BLaER1 (cell line): ENCODE measurements around the gene TGM5.
A peak's percentile ranks its signal among the peaks of the same experiment; 100 is the strongest.

ENCODE experiments used
- H3K27ac ChIP-seq: shearing (Covaris generic); formaldehyde crosslinking; 2 replicates; pipeline ENCODE4 v1.8.1; 2022
- H3K27me3 ChIP-seq: shearing (Covaris generic); formaldehyde crosslinking; 2 replicates; pipeline ENCODE4 v1.8.1; 2022
- H3K36me3 ChIP-seq: shearing (Covaris generic); formaldehyde crosslinking; 2 replicates; pipeline ENCODE4 v1.8.1; 2022
- H3K4me1 ChIP-seq: shearing (Covaris generic); formaldehyde crosslinking; 2 replicates; pipeline ENCODE4 v1.8.1; 2022
- H3K4me2 ChIP-seq: shearing (Covaris generic); formaldehyde crosslinking; 2 replicates; pipeline ENCODE4 v1.8.1; 2022
- H3K4me3 ChIP-seq: shearing (Covaris generic); formaldehyde crosslinking; 2 replicates; pipeline ENCODE4 v1.8.1; 2022
- H3K9ac ChIP-seq: shearing (Covaris generic); formaldehyde crosslinking; 2 replicates; pipeline ENCODE4 v1.8.1; 2022
- H3K9me3 ChIP-seq: shearing (Covaris generic); formaldehyde crosslinking; 2 replicates; pipeline ENCODE4 v1.8.1; 2022
- H4K20me1 ChIP-seq: shearing (Covaris generic); formaldehyde crosslinking; 2 replicates; pipeline ENCODE4 v1.8.1; 2022
- Cebpa-rat ChIP-seq: shearing (Covaris generic); IDR thresholded peaks from 2 replicates; pipeline ENCODE4 v1.8.1; 2022

Gene TGM5

GRCh38 chr15:43249699-43250203 lies 17.0 kb downstream of the TGM5 start:
- Histone ChIP-seq H3K4me1 (peaks cover 37% of the 10 kb centered on the region), H3K36me3 (no peaks in the 10 kb centered on the region), H3K9ac (no peak overlapping the region), H3K27ac (no peak overlapping the region), H3K4me3 (no peak overlapping the region), H3K27me3 (no peaks in the 10 kb centered on the region), H3K4me2 (peak overlapping the region; percentile 59), H3K9me3 (no peaks in the 10 kb centered on the region; the same call in 1 of the 2 replicates), H4K20me1 (no peaks in the 10 kb centered on the region)
- TF ChIP-seq Cebpa-rat = no peak

DNA sequence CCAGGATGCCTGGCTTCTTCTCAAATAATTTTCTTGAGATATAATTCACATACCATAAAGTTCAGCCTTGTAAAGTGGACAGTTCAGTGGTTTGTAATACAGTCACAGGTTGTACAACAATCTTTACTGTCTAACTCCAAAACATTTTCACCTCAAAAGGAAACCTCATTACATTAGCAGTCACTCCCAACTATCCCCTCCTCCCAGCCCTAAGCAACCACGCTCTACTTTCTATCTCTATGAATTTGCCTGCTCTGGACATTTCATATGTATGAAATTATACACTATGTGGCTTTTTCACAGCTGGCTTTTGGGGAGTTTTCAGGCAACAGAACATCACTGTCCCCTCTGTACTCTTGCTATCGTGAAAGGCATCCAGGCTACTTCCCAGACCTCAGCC lies 17.5 kb downstream of the TGM5 start:
- peaks cover 37% of the 10 kb centered on the region for H3K4me1 ChIP-seq
- H3K36me3 ChIP-seq = no peaks in the 10 kb centered on the region
- peak overlapping the region; percentile 59 for H3K4me2 ChIP-seq
- H3K4me3 ChIP-seq = no peak overlapping the region
- H3K27me3 ChIP-seq = no peaks in the 10 kb centered on the region
- no peak for TF ChIP-seq Cebpa-rat
- H3K27ac ChIP-seq = no peak overlapping the region
- H3K9me3 ChIP-seq = no peaks in the 10 kb centered on the region; the same call in 1 of the 2 replicates
- no peak overlapping the region for H3K9ac ChIP-seq
- no peaks in the 10 kb centered on the region for H4K20me1 ChIP-seq

- no peak for TF ChIP-seq Cebpa-rat
- Histone ChIP-seq H3K4me3 (no peak overlapping the region), H3K4me2 (peak overlapping the region; percentile 13; the same call in 1 of the 2 replicates), H4K20me1 (no peaks in the 10 kb centered on the region), H3K27ac (no peak overlapping the region), H3K36me3 (no peaks in the 10 kb centered on the region), H3K9ac (no peak overlapping the region), H3K27me3 (no peaks in the 10 kb centered on the region), H3K4me1 (peaks cover 25% of the 10 kb centered on the region), H3K9me3 (no peaks in the 10 kb centered on the region; the same call in 1 of the 2 replicates)
These were observed 20.4 kb downstream of the TGM5 start for GRCh38 chr15:43246261-43246774.

DNA sequence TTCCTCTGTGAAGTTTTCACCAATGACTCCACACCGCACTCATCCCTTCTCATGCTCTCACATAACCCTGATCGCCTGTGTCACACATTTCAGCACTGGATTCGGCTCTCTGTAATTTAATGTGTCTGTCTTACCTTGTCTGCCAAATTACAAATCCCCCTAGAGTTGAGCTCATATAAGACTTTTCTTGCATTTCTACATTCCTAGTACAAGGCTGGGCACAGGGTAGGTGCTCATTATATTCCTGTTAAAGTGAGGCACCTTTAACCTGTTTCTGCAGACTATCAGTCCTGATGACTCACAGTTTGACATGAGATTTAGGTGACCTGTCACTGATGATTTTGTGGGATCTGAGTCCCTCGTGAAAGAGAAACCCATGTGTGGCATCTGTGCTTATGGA lies 22.6 kb downstream of the TGM5 start:
- no peak overlapping the region for H3K4me2 ChIP-seq
- H3K4me3 ChIP-seq = no peak overlapping the region
- no peak for TF ChIP-seq Cebpa-rat
- no peak overlapping the region for H3K9ac ChIP-seq
- no peaks in the 10 kb centered on the region for H3K36me3 ChIP-seq
- H3K9me3 ChIP-seq = no peaks in the 10 kb centered on the region
- no peaks in the 10 kb centered on the region for H3K27me3 ChIP-seq
- H3K4me1 ChIP-seq = peaks cover 25% of the 10 kb centered on the region
- H3K27ac ChIP-seq = no peak overlapping the region
- H4K20me1 ChIP-seq = no peaks in the 10 kb centered on the region

- no peaks in the 10 kb centered on the region for H3K27me3 ChIP-seq
- TF ChIP-seq Cebpa-rat = no peak
- H3K9me3 ChIP-seq = no peaks in the 10 kb centered on the region
- no peak overlapping the region for H3K4me3 ChIP-seq
- no peaks in the 10 kb centered on the region for H4K20me1 ChIP-seq
- no peak overlapping the region for H3K9ac ChIP-seq
- no peak overlapping the region for H3K4me2 ChIP-seq
- H3K27ac ChIP-seq = no peak overlapping the region
- H3K36me3 ChIP-seq = no peaks in the 10 kb centered on the region
- peaks cover 30% of the 10 kb centered on the region for H3K4me1 ChIP-seq
These were observed 23.6 kb downstream of the TGM5 start for GRCh38 chr15:43243020-43243645.

GRCh38 chr15:43242616-43243015 lies 24.1 kb downstream of the TGM5 start:
- H3K27me3 ChIP-seq = no peaks in the 10 kb centered on the region
- no peak overlapping the region for H3K4me2 ChIP-seq
- no peaks in the 10 kb centered on the region for H3K36me3 ChIP-seq
- H3K9ac ChIP-seq = no peak overlapping the region
- no peaks in the 10 kb centered on the region for H4K20me1 ChIP-seq
- no peak overlapping the region for H3K27ac ChIP-seq
- H3K9me3 ChIP-seq = no peaks in the 10 kb centered on the region
- H3K4me1 ChIP-seq = peaks cover 35% of the 10 kb centered on the region
- H3K4me3 ChIP-seq = no peak overlapping the region
- no peak for TF ChIP-seq Cebpa-rat

DNA sequence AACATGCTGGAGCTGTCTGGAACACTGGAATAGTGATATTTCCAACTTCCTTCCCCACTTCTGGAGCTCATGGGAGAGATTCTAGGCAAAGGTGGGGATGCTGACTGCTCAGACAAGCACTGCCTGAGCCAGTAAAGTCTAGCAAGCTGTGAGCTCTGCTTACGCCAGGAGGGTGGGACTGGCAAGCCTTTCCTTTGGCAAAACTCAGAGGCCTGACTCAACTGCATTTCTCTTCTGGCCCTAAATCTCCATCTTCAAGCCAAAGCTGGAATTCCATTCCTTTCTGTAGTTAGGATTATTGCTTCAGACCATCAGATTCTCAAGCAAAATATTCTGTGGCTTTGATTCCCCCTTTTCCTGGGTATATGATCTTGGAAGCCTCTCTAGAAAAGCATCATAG lies 25.6 kb downstream of the TGM5 start:
- Histone ChIP-seq H3K27ac (no peak overlapping the region), H3K4me1 (peaks cover 45% of the 10 kb centered on the region)

DNA sequence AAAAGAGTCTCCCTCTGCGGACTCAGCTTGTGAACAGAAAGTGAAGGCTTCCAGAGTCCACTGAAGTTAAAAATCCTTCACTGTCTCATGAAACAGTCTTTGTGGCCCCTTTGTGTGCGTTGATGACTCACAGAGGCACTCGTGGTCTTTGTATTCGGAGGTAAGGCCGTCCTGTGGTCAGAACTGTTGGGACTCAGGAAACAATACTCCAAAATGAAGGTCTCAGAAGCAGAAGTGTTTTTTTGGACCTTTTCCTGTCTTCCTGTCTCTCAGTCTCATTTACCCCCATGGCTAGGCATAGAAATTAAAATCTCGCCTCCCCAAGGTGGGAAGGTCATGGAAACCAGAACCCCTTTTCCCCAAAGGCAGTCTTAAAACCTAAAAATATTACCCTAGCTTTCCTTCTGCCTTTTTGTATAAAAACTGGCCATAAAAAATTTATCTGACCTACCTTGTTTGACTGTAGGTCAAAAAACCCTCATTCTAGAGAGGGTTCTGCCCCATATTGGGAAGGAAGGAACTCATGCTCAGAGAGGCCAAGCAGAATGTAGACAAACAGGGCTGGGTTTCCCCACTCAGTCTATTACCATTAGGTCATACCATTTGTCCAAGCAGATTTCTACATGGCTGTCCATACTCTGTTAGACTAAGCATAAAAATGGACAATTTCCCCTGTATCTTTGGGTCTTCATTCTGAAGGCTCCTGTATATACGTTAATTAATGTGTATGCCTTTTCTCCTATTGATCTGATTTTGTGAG lies 26.8 kb downstream of the TGM5 start:
- Histone ChIP-seq H4K20me1 (no peaks in the 10 kb centered on the region), H3K36me3 (no peaks in the 10 kb centered on the region), H3K4me3 (no peak overlapping the region), H3K27me3 (no peaks in the 10 kb centered on the region), H3K9me3 (no peaks in the 10 kb centered on the region), H3K9ac (peak overlapping the region; percentile 38), H3K27ac (peak overlapping the region; percentile 77), H3K4me2 (peak overlapping the region; percentile 80), H3K4me1 (peaks cover 55% of the 10 kb centered on the region)
- TF ChIP-seq Cebpa-rat = no peak

More for the DNA sequence above, 25.6 kb downstream of the TGM5 start:
- H4K20me1 ChIP-seq = no peaks in the 10 kb centered on the region
- no peak overlapping the region for H3K9ac ChIP-seq
- no peaks in the 10 kb centered on the region for H3K27me3 ChIP-seq
- TF ChIP-seq Cebpa-rat = no peak
- no peaks in the 10 kb centered on the region for H3K9me3 ChIP-seq
- H3K4me2 ChIP-seq = no peak overlapping the region
- no peak overlapping the region for H3K4me3 ChIP-seq
- H3K36me3 ChIP-seq = no peaks in the 10 kb centered on the region

DNA sequence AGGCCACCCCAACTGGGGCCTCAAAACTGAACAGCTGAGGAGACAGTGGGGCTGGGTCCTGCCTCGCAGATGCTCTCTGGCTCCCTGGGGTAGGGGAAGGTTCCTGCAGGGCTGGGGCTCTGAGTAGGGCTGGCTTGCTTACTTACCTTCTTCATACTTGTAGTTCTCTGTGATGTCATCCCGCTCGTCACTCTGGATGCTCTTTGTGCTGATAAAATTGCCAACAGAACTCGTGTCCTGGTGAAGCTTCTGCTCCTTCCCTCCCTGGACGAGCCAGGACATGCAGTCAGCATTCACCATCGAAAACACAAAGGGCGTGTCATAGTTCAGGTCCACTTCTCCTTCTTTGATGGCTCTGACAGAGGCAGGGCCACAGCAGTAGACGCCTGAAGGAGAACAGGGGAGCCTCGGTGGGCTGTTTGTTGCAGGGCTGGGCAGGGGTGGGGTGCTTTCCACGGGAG lies 28.0 kb downstream of the TGM5 start:
- Histone ChIP-seq H3K4me1 (peaks cover 67% of the 10 kb centered on the region), H3K9ac (no peak overlapping the region), H4K20me1 (no peaks in the 10 kb centered on the region), H3K36me3 (no peaks in the 10 kb centered on the region), H3K9me3 (no peaks in the 10 kb centered on the region), H3K4me2 (peak overlapping the region; percentile 80), H3K4me3 (no peak overlapping the region), H3K27me3 (no peaks in the 10 kb centered on the region), H3K27ac (peak overlapping the region; percentile 77)
- TF ChIP-seq Cebpa-rat = no peak
